OCI-LY7 (cell line): ENCODE results near the gene TIFAB. TPM values are rescaled to one million over a fixed set of nuclear protein-coding genes. Genes with fewer than 3 reads are reported as not detected.

Experiments used
- BruUV-seq: library from RNA; stranded (reverse); fragments of 400-500 nt; replicated peaks from 2 replicates; lab custom pipeline; 2021; lab: Mats Ljungman, UMichigan
- CTCF ChIA-PET: fragments of 300-600 bp; sonication (Branson Sonifier 250); formaldehyde crosslinking; loops from one replicate; lab custom pipeline; 2022; ENCODE audit warnings: antibody characterized with exemption; ENCODE audit not compliant: unreplicated experiment; lab: Charles Lee
- POLR2A ChIA-PET: fragments of 300-600 bp; sonication (Branson Sonifier 250); formaldehyde crosslinking; loops from one replicate; lab custom pipeline; 2022; ENCODE audit warnings: antibody characterized with exemption; lab: Charles Lee
- DNase-seq: peaks from one replicate; pipeline ENCODE4 v3.0.0-alpha.2; 2015; ENCODE audit warnings: low spot score
- H2AFZ ChIP-seq: fragments of 200-600 bp; sonication (generic), shearing (Covaris generic); 2 replicates; pipeline ENCODE4 v1.6.1; 2014; ENCODE audit warnings: mild to moderate bottlenecking, antibody characterized with exemption, low read length, moderate library complexity
- H3K27ac ChIP-seq: fragments of 200-600 bp; sonication (generic); 2 replicates; pipeline ENCODE4 v1.5.1; 2014; ENCODE audit warnings: mixed run types, low read depth, mild to moderate bottlenecking, moderate library complexity, low read length, inconsistent platforms; ENCODE audit not compliant: poor library complexity, severe bottlenecking
- H3K36me3 ChIP-seq: fragments of 200-600 bp; sonication (generic); 2 replicates; pipeline ENCODE4 v1.6.1; 2014; ENCODE audit warnings: mild to moderate bottlenecking, antibody characterized with exemption, low read length, moderate library complexity, mixed read lengths; ENCODE audit not compliant: insufficient read depth
- H3K4me1 ChIP-seq: fragments of 200-600 bp; sonication (generic); 2 replicates; pipeline ENCODE4 v1.5.1; 2014; ENCODE audit warnings: mild to moderate bottlenecking, low read length; ENCODE audit not compliant: insufficient read depth, poor library complexity, severe bottlenecking
- H3K4me2 ChIP-seq: fragments of 200-600 bp; sonication (generic); 2 replicates; pipeline ENCODE4 v1.6.1; 2014; ENCODE audit warnings: mild to moderate bottlenecking, low read length
- H3K4me3 ChIP-seq: fragments of 200-600 bp; sonication (generic); 2 replicates; pipeline ENCODE4 v1.5.1; 2014; ENCODE audit warnings: mild to moderate bottlenecking, low read depth, low read length; ENCODE audit not compliant: poor library complexity, severe bottlenecking
- H3K79me2 ChIP-seq: fragments of 200-600 bp; sonication (generic); 2 replicates; pipeline ENCODE4 v1.6.1; 2016; ENCODE audit warnings: low read depth, mild to moderate bottlenecking, low read length, moderate library complexity, mixed read lengths; ENCODE audit not compliant: insufficient read depth
- H3K9me2 ChIP-seq: fragments of 200-600 bp; sonication (generic); 2 replicates; pipeline ENCODE4 v1.6.1; 2016; ENCODE audit warnings: mild to moderate bottlenecking, low read length, mixed read lengths; ENCODE audit not compliant: insufficient read depth
- H3K9me3 ChIP-seq: fragments of 200-600 bp; sonication (generic); 2 replicates; pipeline ENCODE4 v1.6.1; 2014; ENCODE audit warnings: mild to moderate bottlenecking, mixed run types, low read length, mixed read lengths
- H4K20me1 ChIP-seq: fragments of 200-600 bp; sonication (generic); 2 replicates; pipeline ENCODE4 v1.6.1; 2014; ENCODE audit warnings: mild to moderate bottlenecking, antibody characterized with exemption, low read length, moderate library complexity, mixed read lengths; ENCODE audit not compliant: insufficient read depth
- CTCF ChIP-seq: fragments of 200-600 bp; sonication (generic); conservative IDR thresholded peaks from 2 replicates; pipeline ENCODE4 v1.5.1; 2014; ENCODE audit warnings: mild to moderate bottlenecking, antibody characterized with exemption, low read length, moderate library complexity, mixed read lengths
- EZH2phosphoT487 ChIP-seq: fragments of 200-600 bp; sonication (generic); IDR thresholded peaks from 2 replicates; pipeline ENCODE4 v1.6.1; 2018; ENCODE audit warnings: low read depth, borderline replicate concordance, mild to moderate bottlenecking, mixed run types, antibody characterized with exemption, low read length, moderate library complexity, mixed read lengths
- intact Hi-C: fragments of 100-400 bp; cut with micrococcal nuclease; formaldehyde crosslinking; loops from one replicate; pipeline ENCODE4 v1.10.0; 2022; ENCODE audit not compliant: unreplicated experiment
- total RNA-seq, 2 experiments: library from RNA; depleted of rRNA in 1 of 2; stranded (reverse); fragments of >200 nt in 1 of 2; shearing (Covaris generic) in 1 of 2; gene quantifications; 2 replicates each; pipeline ENCODE4 v1.2.3, GENCODE V29; 2014 to 2022

The TIFAB gene
- total RNA-seq, 2 experiments from 2014 or later, result not detected

- CTCF ChIA-PET, result no interaction called here
- Histone ChIP-seq H3K79me2 (no peaks in the 10 kb centered on the region), H3K4me2 (no peak overlapping the region), H4K20me1 (no peaks in the 10 kb centered on the region), H2AFZ (no peak overlapping the region), H3K4me3 (no peak overlapping the region), H3K9me2 (no peaks in the 10 kb centered on the region), H3K27ac (no peak overlapping the region), H3K9me3 (no peaks in the 10 kb centered on the region), H3K4me1 (no peaks in the 10 kb centered on the region), H3K36me3 (no peaks in the 10 kb centered on the region)
- no peak for DNase-seq
- POLR2A ChIA-PET, result no interaction called here
- no TSS peak for BruUV-seq
- intact Hi-C loops, result no loop called here
- TF ChIP-seq EZH2phosphoT487 (no peak), CTCF (no peak)
Observed at GRCh38 chr5:135484674-135485086, 32.5 kb upstream of the TIFAB start.

- Histone ChIP-seq H3K4me2 (no peak overlapping the region), H2AFZ (no peak overlapping the region), H3K27ac (no peak overlapping the region), H3K79me2 (no peaks in the 10 kb centered on the region), H3K4me1 (no peaks in the 10 kb centered on the region), H3K9me3 (no peaks in the 10 kb centered on the region), H4K20me1 (no peaks in the 10 kb centered on the region), H3K36me3 (no peaks in the 10 kb centered on the region), H3K9me2 (no peaks in the 10 kb centered on the region), H3K4me3 (no peak overlapping the region)
- intact Hi-C loops, result no loop called here
- no peak for DNase-seq
- ChIA-PET POLR2A (interaction anchor here (1.1 kb wide), 1 partner anchor 10 kb away, joined by 3 read pairs; no protein-coding TSS in a partner anchor), CTCF (no interaction called here)
- no peak for TF ChIP-seq EZH2phosphoT487
- TF ChIP-seq CTCF, result no peak
- no TSS peak for BruUV-seq
Observed at GRCh38 chr5:135483254-135483653, 31.1 kb upstream of the TIFAB start.

- H3K4me1 ChIP-seq, result no peaks in the 10 kb centered on the region
- H3K4me3 ChIP-seq, result no peak overlapping the region
- H3K9me3 ChIP-seq, result no peaks in the 10 kb centered on the region
- POLR2A ChIA-PET, result interaction anchor here (0.6 to 1.1 kb wide), 2 partner anchors 9 to 94 kb away, joined by 3 to 5 read pairs; no protein-coding TSS in a partner anchor
- H3K9me2 ChIP-seq, result no peaks in the 10 kb centered on the region
- DNase-seq, result no peak
- BruUV-seq, result no TSS peak
- H4K20me1 ChIP-seq, result no peaks in the 10 kb centered on the region
- H3K27ac ChIP-seq, result no peak overlapping the region
- no peak overlapping the region for H3K4me2 ChIP-seq
- no peak overlapping the region for H2AFZ ChIP-seq
- H3K79me2 ChIP-seq, result no peaks in the 10 kb centered on the region
- CTCF ChIA-PET, result interaction anchor here (0.6 kb wide), 1 partner anchor 16 kb away, joined by 6 read pairs; no protein-coding TSS in a partner anchor
- no peaks in the 10 kb centered on the region for H3K36me3 ChIP-seq
- no peak for TF ChIP-seq EZH2phosphoT487
- TF ChIP-seq CTCF, result no peak
- intact Hi-C loops, result no loop called here
Observed at GRCh38 chr5:135482381-135482933, 30.3 kb upstream of the TIFAB start.
